GM19099 (cell line): Measurements from ENCODE around the gene PIGZ.

Experiments used
- POLR2A ChIP-seq: IDR thresholded peaks from 3 replicates; pipeline ENCODE4 v1.6.1; 2011; ENCODE audit warnings: low read depth; ENCODE audit not compliant: insufficient read length; ENCODE audit errors: extremely low read depth

Gene PIGZ

DNA sequence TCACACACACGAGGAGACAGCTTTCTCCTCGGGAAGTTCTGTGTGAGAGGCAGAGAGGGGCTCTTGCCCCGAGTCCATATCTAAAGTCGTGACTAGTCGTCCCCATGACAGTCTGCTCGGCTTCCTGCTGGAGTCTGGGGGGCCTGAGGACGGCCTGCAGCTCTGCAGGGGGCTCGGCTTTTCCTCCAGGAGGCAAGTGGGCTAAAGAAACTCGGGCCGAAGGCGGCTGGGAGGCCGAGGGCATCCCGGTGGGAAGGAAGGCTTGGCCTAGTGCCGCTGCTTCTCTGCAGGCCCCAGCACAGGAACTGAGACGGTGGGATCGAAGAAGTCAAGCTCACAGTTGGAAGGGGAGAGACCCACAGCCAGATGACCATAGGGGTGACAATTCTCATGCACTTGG is 25.4 kb upstream of the PIGZ start:
- TF ChIP-seq POLR2A = no peak

DNA sequence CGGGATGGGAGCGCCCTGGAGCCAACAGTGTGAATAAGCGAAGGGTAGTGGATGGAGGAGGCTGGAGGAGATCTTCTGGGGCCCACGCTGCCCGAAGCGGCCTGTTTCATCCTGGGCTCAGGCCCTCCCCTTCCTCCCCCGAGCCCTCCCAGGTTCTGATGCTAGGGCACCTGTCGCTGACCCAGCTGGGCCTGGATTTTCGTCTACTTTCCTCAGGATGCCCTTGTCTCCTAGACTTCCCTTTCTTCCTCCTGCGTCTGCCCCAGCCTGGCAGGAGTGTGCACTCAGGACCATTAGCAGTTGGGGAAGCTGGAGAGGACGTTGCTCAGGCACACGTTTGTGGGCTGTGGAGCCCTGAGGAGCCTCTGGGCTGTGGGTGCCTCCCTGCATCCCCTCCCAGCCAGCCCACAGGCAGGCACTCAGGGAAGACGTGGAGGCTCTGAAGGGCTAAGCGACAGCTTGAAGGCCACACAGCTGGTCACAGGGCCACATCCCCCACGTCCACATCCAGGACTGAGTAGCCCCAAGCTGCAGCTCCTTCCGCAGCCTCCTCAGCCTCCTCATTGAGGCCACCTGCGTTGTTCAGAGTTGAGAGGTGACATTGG is 23.9 kb upstream of the PIGZ start:
- TF ChIP-seq POLR2A = no peak

DNA sequence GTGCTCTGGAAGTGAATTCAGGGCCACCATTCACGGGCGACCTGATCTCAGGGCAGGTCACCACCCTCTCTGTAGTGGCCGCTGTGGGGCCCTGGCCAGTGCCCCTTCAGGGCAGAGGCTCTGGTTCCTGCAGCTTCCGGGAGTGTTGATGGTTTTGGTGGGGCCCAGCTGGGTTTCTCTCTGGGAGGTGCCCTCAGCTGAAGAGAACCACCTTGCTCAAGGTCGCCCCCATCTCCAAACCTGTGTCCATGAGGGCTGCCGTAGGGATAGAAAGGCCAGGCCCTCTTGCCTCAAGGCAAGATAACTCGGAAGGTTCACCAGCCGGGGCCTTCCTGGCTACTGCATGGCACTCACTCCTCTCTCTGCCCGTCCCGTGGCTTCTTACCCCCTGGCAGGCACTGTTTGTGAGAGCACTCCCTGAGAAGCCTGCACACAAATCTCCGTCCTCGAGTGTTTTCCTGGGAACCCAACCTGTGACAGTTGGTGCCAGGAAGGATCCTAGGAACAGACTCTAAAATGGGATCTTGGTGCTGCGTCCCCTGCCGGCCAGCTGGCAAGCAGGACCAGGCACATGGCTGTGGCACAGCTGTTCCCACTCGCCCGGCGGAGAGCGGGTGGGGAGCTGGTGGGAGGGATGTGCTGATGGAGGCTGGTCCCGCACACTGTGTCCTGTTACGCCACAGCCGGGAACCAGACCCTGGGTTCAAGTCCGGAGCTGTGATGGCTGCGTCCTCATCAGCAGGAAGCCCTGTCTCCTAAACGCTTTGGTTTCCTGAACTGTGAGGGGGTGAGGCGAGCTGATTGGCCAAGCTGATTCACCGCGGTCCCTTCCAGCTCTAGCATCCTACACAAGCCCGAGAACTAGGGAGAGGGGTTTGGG is 23.2 kb upstream of the PIGZ start:
- TF ChIP-seq POLR2A = no peak

DNA sequence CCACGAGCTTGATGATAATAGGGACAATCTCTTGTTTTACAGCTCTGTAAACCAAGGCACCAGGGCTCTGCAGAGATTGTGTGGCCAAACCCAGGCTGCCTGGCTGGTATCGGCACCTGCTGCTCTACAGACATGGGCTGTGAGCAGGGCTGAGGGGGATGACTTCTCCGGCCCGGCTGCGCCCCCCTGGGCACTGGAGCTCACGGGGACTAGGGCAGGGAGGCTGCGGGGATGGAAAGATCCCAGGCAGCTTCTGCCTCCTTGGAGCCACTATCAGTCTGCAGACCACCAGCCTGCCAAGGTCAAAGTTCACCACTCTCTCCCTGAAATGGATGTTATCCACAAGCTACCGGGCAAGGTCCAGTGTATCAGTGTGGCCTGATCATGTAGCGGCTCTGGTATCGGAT is 22.0 kb upstream of the PIGZ start:
- no peak for TF ChIP-seq POLR2A

DNA sequence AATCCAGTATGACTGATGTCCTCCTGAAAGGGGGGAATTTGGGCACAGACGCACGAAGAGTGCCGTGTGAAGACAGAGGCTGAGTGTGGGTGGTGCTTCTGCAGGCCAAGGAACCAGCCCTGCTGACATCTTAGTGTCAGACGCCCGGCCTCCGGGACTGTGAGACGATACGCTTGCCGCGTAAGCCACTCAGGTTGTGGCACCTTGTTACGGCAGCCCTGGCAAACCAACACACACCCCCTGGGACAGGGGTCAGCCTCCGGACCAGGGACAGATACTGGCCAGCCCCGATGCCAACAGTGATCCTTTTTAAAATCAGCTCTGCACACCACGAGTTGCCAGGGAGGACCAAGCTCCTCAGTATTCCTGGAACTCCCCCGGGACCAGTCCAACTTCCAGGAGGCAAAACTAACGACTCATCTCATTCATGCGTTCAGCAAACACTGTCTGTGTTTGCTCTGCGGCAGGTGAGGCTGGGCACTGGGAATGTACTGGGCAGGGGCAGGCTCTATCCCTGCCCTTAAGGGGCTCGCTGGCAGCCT is 21.2 kb upstream of the PIGZ start:
- no peak for TF ChIP-seq POLR2A

DNA sequence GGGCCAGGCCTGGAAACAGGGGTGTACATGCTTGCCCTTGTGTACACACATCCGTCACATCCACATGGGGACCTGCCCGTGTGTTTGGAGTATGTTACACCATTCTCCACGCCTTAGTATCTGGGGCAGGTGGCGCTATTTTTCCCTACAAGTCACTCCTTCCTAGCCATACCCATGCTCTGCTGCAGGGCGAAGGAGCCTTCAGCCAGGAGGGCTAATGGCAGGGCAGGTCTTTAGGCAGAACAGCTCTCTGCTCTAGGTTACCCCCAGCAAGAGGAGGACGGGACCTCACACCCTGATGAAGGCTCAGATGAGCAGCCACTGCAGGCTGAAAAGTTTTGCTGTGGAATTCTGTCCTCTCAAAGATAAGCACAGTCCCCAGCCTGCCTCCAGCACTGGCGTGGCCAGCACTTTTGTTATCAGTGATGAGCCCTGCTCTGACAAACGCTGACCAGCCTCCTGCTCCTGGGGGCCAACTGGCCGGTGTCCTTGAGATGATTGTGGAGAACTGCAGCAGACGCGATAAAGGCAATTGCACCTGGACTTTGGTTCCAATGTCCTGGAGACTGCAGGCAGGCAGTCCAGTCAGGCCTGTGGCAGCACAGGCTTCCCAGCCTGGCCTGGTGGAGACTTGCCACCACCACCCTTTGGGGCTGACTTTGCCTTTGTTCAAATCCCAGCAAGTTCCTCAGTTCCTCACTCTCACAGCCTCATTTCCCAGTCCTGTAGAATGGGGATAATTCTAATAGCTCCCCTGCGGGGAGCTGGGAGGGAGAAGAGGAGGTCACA is 19.8 kb upstream of the PIGZ start:
- no peak for TF ChIP-seq POLR2A

DNA sequence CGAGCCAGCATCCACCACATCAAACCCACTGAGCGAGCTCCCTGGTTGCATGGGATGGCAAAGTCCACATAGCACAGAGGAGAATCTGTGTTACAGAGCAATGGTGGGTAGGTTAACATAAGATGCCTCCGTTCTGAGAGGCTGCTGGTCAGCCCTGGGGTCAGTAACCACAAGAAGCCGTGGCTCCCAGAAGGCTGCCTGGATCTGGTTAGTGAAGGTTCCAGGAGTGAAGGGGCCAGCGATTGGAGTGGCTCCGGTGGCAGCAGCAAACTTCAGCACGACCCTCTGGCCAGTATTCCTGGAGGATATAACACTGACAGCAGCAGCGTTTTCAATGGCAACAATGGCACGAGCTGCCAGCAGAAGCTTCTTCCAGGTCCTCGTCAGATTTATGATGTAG is 18.4 kb upstream of the PIGZ start:
- TF ChIP-seq POLR2A = no peak

DNA sequence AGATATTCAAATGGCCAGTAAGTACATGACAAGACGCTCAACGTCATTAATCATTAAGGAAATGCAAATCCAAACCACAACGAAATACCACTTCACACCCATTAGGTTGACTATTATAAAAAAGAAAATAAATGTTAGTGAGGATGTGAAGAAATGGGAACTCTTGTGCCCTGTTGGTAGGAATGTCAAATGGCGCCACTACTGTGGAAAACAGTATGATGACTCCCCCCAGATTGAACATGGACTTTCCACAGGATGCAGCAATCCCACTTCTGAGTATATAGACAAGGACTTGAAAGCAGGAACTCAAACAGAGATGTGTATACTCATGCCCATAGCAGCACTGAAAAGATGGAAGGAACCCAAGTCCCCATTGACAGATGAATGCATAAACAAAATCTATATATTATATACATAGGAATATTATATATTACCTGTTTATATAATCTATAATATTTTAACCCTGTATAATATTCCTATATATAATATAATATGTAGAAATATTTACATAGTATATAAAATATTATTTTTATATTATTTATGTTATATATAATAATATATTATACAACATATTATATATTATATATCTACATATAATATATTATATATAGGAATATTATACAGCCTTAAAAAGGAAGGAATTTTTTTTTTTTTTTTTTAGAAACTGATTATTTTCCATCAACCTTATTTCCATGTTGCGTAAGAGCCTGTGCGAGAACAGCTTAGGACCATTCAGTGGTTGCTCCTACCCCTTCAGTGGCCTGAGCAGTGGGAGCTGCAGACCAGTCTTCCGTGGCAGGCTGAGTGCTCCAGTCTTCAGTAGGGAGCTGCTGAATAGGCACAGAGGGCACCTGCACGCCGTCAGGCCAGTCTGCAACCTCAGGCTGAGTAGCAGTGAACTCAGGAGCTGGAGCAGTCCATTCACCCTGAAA is 17.6 kb upstream of the PIGZ start:
- TF ChIP-seq POLR2A = no peak

DNA sequence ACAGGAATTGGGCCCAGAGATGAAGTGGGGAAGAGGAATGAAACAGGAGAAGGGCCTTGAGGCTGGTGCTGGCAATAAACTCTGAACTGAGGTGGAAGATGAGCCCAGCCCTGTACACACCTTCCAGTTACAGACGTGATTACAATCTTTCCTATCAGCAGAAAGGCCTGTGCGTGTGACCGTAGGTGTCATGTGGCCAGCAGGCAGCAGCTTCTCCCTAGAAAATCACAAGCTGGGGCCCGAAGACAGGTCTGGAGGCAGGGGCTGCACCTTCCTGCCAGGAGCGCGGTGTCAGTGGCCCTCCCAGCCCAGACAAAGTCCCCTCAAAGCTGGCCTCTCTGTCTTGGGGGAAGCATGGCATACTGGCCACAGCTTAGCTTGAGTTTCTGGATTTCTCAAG is 16.7 kb upstream of the PIGZ start:
- TF ChIP-seq POLR2A = no peak

DNA sequence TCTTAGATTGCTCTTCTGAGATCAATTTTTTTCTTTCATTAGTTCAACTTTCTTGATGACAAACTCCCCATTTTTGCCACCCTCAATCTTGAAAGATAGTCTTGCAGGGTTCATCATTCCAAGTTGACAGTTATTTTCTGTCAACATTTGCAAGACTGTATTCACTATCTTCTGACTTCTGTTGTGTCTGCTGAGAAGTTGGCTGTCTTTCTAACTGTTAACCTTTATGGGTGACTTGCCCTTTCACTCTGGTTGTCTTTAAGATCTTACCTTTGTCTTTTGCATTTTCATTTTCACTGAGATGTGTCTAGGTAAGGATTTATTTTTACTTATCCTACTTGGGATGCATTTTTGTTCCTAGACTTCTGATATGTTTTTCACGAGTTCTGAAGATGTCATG is 14.6 kb upstream of the PIGZ start:
- no peak for TF ChIP-seq POLR2A

DNA sequence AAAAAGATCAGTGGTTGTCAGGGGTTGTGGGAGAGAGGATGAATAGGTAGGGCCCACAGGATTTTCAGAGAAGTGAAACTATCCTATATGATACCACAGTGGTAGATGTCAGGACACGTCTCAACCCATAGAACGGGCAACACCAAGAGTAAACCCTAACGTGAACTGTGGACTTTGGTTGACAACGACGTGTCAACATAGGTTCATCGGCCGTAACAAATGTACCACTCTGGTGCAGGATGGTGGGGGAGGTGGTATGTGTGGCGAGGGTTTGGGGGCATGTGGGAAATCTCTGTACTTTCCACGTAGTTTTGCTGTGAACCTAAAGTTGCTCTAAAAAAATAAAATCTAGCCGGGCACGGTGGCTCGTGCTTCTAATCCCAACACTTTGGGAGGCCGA is 13.0 kb upstream of the PIGZ start:
- no peak for TF ChIP-seq POLR2A

DNA sequence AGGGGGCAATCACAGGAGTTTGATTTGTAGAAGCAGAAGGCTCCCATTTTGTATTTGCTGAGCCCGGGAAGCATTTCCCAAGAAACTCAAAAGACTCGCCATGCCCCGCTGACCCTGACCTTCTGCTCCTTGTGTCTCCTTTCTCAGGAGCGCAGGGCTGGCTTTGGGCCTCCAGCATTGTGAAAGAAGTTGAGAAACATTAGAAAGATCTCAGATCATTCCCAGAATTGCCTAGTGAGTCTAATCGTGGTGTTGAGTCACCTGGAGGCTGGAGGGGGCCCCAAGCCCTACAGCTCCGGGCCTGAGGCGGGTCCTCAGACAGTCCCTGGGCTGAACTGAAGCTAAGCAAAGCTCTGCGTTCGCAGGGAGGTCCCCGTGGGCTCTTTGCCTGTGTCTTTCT is 10.9 kb upstream of the PIGZ start:
- no peak for TF ChIP-seq POLR2A

DNA sequence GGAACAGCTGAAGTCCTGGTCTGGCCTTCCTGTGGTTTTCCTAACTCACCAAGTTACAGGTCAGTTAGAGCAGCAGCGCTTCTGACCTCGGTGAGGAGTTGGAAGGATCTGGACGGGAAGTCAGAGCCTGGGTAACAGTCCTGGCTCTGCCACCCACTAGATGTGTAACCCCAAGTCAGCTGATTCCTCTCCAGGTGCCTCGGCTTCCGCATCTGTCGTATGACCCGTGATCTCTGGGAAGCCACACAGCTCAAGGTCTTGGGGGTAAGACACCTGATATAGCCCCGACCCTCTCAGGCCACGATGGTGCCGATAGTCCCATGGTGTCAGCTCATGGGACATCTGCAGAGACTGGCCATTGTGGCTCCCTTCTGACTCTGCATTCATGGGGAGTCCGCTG is 8.3 kb upstream of the PIGZ start:
- TF ChIP-seq POLR2A = no peak

DNA sequence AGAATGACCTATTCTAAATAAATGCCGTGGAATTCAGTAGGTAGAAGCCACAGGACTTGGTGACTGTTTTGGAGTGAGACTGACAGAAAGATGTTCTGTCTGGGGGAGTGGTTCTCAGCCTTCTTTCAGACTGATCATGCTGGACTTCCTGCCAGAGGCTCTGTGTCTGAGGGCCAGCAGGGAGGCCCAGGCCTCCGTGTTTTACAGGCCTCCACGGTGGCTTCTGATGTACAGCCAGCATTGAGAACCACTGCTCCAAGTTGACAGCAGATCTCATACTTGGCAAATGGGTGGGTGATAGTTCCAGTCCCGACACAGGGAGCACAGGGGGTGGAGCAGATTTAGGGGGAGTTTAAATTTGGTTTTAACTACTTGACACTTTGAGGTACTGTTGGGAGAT is 6.7 kb upstream of the PIGZ start:
- no peak for TF ChIP-seq POLR2A
